GM04503 (cell line): ENCODE measurements around the gene SNCG.
"Not testable (repeated sequence)": the region's sequence is repeated elsewhere in the genome, so short reads cannot be mapped to it uniquely, and the experiment has no call there.

ENCODE experiments used
- DNase-seq: peaks from one replicate; pipeline ENCODE4 v3.0.0-alpha.2; 2012; ENCODE audit warnings: low read depth

SNCG gene

DNA sequence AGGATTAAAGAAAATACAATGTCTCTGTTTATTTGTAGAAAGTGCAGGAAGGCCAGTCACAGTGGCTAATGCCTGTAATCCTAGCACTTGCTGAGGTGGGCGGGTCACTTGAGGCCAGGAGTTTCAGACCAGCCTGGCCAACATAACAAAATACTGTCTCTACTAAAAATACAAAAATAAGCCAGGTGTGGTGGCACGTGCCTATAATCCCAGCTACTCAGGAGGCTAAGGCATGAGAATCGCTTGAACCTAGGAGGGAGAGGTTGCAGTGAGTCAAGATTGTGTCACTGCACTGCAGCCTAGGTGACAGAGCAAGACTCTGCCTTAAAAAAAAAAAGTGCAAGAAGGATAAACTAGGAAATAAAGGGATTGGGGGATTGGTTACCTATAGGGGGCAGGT lies 20.1 kb downstream of the SNCG start:
- not testable (repeated sequence) for DNase-seq

- DNase-seq = no peak
These were observed 21.0 kb downstream of the SNCG start for GRCh38 chr10:86979296-86979818.

GRCh38 chr10:86979977-86980448 lies 21.6 kb downstream of the SNCG start:
- no peak for DNase-seq

- not testable (repeated sequence) for DNase-seq
These were observed 22.6 kb downstream of the SNCG start for GRCh38 chr10:86981020-86981419.

DNA sequence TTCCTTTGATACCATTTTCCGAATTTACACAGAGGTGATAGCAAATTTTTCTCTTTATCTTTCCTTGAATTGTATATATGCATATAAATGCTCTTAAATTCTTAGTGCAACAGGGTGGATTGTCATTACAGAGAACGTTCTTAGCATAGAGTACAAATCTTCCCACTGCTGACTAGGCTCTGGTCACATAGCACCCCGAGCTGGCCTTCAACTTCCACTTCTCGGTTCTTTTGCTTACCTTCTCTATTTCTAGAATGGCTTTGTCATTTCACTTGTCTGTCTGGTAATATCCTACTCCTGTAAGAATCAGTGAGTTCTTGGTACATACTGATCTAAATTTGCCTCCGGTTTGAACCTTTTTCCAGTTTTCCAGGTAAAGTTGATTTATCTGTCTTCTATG lies 23.3 kb downstream of the SNCG start:
- no peak for DNase-seq

GRCh38 chr10:86984498-86984897 lies 26.1 kb downstream of the SNCG start:
- DNase-seq = not testable (repeated sequence)

- no peak for DNase-seq
These were observed 30.1 kb downstream of the SNCG start for GRCh38 chr10:86988520-86988919.

- not testable (repeated sequence) for DNase-seq
These were observed 33.0 kb downstream of the SNCG start for GRCh38 chr10:86991362-86991761.

DNA sequence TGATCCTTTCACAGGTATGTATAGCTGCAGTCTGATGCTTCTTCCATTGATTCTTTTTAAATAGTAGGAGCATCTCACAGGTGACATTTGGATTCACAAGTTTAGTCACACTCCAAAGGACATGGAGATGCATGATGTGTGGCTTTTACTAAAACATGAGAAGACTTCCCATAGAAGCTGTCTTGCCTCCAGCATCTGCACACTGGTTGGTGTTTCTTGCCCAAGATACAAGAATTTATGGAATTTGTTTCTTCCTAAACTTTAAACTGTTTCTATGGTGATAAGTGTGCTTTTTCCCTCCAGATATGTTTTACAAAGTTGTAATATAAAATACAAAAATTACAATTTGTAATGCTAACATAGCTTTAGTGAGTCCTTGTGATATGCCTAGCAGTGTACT lies 34.1 kb downstream of the SNCG start:
- DNase-seq = no peak

GRCh38 chr10:86992929-86993328 lies 34.5 kb downstream of the SNCG start:
- DNase-seq = no peak

- DNase-seq = not testable (repeated sequence)
These were observed 41.5 kb downstream of the SNCG start for GRCh38 chr10:86999802-87000403.

DNA sequence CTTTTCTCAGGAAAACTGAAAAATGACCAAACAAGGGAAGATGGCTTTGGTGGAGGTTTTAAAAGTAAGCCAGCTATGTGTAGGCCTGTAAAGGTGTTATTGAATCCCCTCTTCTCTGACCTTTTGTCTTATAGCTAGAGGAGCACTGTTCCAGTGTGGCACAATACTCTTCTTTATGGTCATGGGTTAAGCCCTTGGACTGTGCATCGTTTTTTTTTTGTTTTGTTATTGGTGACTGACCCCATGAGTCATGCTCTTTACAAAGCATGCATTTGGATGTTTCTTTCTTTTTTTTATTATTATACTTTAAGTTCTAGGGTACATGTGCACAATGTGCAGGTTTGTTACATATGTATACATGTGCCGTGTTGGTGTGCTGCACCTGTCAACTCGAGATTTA lies 42.1 kb downstream of the SNCG start:
- no peak for DNase-seq

- not testable (repeated sequence) for DNase-seq
These were observed 48.7 kb downstream of the SNCG start for GRCh38 chr10:87007124-87007523.

GRCh38 chr10:87007674-87008073 lies 49.3 kb downstream of the SNCG start:
- DNase-seq = not testable (repeated sequence)

DNA sequence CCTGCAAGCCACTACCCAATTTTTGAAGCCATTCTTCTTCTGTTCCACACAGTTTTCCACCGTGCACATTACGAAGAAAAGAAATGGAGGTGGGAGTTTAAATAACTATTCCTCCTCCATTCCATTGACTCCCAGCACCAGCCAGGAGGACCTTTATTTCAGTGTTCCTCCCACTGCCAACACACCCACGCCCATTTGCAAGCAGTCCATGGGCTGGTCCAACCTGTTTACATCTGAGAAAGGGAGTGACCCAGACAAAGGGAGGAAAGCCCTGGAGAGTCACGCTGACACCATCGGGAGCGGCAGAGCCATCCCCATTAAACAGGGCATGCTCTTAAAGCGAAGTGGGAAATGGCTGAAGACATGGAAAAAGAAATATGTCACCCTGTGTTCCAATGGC lies 49.9 kb downstream of the SNCG start:
- not testable (repeated sequence) for DNase-seq

DNA sequence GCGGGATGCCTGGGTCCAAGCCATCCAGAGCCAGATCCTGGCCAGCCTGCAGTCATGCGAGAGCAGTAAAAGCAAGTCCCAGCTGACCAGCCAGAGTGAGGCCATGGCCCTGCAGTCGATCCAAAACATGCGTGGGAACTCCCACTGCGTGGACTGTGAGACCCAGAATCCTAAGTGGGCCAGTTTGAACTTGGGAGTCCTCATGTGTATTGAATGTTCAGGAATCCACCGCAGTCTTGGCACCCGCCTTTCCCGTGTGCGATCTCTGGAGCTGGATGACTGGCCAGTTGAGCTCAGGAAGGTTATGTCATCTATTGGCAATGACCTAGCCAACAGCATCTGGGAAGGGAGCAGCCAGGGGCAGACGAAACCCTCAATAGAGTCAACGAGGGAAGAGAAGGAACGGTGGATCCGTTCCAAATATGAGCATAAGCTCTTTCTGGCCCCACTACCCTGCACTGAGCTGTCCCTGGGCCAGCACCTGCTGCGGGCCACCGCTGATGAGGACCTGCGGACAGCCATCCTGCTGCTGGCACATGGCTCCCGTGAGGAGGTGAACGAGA lies 50.8 kb downstream of the SNCG start:
- not testable (repeated sequence) for DNase-seq
